ENCODE measurements around the gene SLC15A1.
"Not testable (repeated sequence)": the region's sequence is repeated elsewhere in the genome, so short reads cannot be mapped to it uniquely, and the experiment has no call there.

Gene SLC15A1

GRCh38 chr13:98652721-98653462, 99.6 kb downstream of the SLC15A1 start:
- DNase-seq, result no peak

GRCh38 chr13:98652276-98652675, 100.2 kb downstream of the SLC15A1 start:
- DNase-seq, result no peak

GRCh38 chr13:98651744-98652143, 100.7 kb downstream of the SLC15A1 start:
- no peak for DNase-seq

- no peak for DNase-seq
These were observed 101.9 kb downstream of the SLC15A1 start for GRCh38 chr13:98650396-98651107.

GRCh38 chr13:98649861-98650260, 102.6 kb downstream of the SLC15A1 start:
- no peak for DNase-seq

- no peak for DNase-seq
These were observed 103.8 kb downstream of the SLC15A1 start for GRCh38 chr13:98648686-98649085.

GRCh38 chr13:98648141-98648540, 104.3 kb downstream of the SLC15A1 start:
- DNase-seq, result no peak

- DNase-seq, result no peak
These were observed 105.4 kb downstream of the SLC15A1 start for GRCh38 chr13:98647121-98647520.

- DNase-seq, result no peak
These were observed 109.0 kb downstream of the SLC15A1 start for GRCh38 chr13:98643479-98643878.

- no peak for DNase-seq
These were observed 111.4 kb downstream of the SLC15A1 start for GRCh38 chr13:98641075-98641474.

GRCh38 chr13:98639785-98640184, 112.7 kb downstream of the SLC15A1 start:
- not testable (repeated sequence) for DNase-seq

- DNase-seq, result not testable (repeated sequence)
These were observed 114.1 kb downstream of the SLC15A1 start for GRCh38 chr13:98638352-98638751.

Data from NCI-H1105 treated with DMSO at 0.1 percent for 48 hours (cell line).